CD4-positive, alpha-beta T cell treated with Interleukin-17A for 1 hour (primary cell): ENCODE measurements around the gene CBFA2T2.

Experiments used
- DNase-seq: peaks from one replicate; pipeline ENCODE4 v3.0.0-alpha.2; 2020

CBFA2T2 gene

DNA sequence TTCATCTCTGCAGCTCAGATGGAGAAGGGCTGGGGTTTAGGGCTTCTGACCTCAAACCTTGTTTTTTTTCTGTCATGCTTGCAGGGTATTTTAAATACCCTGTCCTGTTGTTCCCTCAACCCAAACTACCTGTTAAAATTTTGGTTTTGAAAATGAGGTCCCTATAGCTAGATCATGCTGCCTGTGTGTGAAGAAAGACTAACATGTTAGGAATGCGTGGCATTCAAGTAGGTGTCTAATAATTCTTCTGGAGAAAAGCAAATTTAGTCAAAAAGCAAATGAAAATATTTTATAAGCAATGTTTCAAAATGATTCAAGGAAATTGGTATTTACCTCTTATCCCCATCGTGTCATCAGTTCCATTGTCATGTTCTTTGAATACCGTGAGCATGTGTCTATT, 95.1 kb downstream of the CBFA2T2 start:
- DNase-seq: no peak

DNA sequence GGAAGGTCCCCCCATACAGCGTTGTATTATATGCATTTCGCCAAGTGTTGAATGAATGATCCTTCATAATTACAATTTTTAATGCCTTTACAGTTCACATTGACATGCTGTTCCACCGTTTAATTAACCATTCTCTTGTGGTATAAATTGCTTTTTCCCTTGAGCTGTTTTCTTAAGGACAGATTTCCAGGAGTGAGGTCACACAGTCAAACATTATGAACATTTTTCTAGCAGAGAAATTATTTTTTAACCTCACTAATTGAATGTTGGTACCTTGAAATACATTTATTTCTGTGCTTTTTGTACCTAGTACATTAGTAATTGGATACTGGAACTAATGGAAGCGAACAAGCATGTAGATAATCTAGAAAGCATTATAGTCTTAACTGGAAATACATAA, 95.5 kb downstream of the CBFA2T2 start:
- no peak for DNase-seq

DNA sequence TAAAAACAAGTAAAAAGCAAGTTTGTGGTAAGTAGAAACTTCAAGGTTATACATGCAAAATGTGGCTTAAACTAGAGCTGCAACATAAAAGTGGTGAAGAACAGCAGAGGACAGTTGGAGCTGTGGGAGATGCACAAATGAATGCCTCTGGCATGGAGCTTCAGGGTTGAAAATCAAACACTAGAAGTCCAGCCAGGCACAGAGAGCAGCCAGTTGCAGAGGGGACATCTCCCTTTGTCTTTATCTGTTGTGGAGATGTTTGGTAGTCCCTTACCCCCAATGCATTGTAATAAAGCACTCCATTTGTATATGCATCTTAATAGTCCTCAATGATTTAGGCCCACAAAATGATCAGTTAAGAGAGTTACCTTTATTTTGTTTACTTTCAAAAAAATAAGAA, 99.2 kb downstream of the CBFA2T2 start:
- no peak for DNase-seq

DNA sequence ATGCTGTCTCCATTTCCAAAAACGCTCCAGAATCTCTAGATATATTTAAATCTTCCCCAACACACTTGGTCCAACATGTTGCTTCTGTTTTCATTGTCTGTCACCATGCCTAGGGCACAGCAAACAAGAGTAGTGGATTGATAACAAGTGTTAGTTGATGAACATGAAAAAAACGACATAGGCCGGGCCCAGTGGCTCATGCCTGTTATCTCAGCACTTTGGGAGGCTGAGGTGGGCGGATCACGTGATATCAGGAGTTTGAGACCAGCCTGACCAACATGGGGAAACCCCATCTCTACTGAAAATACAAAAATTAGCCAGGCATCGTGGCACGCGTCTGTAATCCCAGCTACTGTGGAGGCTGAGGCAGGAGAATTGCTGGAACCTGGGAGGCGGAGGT, 102.0 kb downstream of the CBFA2T2 start:
- peak; percentile 46 for DNase-seq

DNA sequence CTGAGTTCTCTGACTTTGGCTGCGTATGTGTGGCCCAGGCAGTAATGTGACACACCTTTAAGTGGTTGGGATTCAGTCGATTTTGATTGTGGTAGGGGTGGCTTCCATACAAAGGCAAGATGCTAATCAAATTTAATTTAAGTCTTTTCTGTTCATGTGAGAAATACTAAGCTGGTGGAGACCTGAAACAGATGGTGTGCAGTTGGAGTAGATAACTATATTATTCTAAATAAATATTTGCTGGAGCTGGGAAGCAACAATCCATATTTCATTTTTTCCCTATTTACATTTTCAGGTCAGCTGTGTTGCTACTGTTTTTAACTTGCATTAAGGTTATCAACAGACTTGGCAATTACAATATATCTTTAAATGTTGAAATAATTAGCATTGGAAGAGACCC, 104.8 kb downstream of the CBFA2T2 start:
- DNase-seq: no peak

DNA sequence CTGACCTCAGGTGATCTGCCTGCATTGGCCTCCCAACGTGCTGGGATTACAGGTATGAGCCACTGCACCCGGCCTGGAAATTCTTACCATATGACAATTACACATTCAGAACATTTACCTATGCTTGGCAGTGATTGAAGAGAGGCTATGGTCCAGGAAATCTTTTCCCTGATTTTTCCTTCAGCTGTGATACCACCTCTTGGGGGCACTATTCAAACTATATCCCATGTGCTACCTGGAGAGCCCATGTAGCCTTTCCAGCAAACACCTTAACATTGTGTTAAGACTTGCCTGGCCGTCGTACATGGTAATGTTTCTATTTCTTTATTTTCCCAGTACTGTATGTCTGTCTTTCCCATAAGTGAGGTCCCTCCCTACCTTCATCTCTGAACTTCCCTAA, 110.5 kb downstream of the CBFA2T2 start:
- DNase-seq: no peak

DNA sequence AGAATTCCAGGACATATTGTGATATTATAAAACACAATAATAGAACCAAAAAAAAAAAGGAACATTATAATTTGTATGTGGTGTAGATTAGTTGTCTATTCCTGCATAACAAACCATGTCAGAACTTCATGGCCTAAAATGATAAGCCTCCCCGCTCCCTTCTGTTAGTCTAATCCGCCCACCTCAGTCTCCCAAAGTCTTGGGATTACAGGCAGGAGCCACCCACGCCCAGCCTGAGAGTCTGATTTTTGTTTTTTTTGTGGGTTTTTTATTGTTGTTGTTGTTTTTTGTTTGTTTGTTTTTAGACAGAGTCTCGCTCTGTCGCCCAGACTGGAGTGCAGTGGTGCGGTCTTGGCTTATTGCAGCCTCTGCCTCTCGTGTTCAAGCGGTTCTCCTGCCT, 111.1 kb downstream of the CBFA2T2 start:
- no peak for DNase-seq

DNA sequence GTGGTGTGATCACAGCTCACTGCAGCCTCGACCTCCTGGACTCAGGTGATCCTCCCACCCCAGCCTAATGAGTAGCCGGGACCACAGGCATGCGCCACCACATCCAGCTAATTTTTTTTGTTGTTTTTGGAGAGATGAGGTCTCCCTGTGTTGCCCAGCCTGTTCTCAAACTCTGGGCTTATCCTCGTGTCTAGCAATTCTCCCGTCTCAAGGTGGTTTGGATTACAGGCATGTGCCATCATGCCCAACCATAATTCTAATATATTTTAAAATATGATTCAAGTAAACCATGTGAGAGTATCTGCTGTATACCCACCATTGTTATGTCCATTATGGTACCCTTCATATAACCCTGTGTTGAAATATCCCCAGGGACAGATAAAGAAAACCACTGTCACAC, 112.0 kb downstream of the CBFA2T2 start:
- DNase-seq: no peak

DNA sequence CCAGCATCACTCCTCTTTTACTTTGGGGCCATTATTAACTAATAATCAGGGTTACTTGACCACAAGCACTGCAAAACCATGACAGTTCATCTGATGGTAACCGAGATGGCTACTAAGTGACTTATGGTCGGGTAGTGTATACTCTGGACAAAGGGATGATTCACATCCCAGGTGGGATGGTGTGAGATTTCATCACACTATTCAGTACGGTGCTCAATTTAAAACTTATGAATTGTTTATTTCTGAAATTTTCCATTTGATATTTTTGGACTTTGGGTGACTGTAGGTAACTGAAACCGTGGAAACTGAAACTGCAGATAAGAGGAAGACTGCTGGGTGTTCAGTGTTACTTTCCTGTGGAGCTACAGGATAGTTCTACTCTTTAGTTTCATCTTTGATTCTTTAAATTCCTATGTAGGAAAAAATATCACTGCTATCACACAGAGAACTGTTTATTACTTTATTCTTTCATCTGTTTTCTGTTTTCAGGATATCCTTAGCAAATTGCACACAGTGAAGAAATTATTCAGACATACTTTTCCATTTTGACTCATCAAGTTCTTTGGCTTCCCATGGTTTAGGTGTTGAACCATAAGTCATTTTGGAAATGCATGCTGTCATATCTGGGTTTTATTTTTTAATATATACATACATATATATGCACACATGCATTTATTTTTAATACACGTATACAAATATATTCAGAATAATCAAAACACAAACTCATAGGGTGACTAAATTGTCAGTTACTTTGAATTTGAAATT, 113.1 kb downstream of the CBFA2T2 start:
- no peak for DNase-seq

DNA sequence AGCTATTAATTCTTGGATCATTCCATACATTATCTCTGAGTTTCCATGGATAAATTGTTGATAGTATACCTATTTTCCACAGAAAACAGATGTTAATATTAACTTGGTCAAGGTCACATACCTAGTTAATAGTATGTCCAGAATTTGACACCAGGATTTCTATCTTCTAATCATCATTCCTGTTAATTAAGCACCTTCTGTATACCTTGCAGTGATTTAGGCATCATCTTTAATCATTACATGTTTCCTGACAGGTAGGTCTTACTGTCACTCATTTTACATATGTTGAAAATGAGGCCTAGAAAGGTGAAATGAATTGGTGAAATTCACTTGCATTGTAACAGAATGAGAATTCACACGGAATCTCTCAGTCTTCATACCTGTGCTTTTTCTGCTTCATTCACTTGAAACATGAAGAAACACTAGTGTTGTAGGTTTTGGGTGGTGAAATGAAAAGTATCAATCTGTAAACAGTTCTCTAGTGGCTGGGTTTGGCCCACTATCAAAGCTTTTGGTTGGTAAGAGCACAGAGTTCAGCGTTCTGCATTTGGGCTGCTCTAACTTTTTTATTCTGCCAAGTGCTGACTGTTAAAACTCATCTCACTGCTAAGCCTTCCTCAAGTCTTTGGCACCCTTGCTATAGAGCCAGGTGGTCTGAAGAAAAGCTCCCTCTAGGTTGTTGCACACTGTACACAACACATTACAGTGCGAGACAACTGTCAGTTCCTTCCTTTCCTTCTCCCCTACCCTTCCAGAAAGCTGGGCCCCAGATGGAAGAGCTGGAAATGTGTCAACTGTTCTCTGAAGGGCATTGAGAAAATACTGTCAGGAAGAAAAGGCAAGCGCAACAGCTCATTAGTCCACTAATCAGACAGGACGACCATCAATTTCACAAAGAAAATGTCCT, 114.4 kb downstream of the CBFA2T2 start:
- no peak for DNase-seq

DNA sequence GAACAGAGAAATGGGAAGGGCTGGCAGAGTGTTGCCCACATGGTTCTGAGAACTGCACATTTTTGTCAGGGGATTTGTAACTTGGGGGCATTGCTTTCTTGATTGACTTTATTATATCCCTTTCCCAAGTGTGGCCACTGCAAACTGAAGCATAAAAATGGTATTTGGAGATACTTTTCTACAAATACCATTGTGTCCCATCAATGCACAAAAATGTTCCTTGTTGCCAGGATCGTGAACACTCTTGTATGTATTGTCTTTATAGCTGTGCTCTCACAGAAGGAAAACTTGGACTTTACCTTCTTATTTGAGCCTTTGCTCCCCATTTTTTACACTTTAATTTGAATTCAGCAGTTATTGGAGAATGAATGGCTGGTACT, 115.1 kb downstream of the CBFA2T2 start:
- no peak for DNase-seq

DNA sequence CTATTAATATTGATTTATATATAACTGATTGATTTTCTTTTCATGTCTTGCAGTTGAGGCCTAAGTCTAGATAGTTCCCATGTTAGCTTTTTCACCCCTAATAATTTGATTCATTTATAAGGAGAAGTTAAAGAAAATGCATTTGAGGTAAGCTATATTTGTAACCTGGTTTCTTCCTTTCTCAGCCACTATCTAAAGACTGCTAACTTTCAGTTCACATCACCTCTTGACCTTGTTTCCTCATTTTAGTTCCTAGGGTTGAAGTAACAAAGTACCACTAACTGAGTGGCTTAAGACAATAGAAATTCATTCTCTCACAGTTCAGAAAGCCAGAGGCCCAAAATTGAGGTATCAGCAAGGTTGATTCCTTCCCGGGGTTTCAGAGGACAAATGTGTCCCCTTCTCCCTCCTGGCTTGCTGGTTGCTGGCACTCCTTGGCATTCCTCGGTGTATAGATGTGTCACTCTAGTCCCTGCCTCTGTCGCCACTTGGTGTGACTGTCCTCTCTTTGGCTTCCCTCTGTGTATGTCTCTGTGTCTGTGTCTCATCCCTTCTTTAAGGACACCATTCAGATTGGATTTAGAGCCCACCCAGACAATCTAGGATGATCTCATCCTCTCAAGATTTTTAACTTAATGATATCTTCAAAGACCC, 116.3 kb downstream of the CBFA2T2 start:
- DNase-seq: no peak

DNA sequence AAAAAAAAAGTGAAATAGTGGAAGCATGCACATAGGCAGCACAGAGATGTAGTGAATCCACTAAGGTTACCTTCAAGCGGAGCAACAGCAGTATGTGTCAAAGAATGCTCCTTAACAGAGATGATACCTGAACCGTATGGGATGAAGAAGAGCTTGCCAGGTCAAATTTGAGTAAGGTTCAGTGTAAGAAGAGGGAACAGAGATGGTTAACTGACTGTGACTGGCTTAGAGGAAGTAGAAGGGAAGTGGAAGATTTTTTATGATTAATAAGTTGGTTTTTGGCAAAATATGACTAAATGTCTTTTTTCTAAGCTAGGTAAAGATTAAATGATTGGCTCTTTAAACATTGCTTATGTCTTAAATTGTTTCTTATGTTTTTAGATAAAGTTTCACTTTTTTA, 119.6 kb downstream of the CBFA2T2 start:
- no peak for DNase-seq

DNA sequence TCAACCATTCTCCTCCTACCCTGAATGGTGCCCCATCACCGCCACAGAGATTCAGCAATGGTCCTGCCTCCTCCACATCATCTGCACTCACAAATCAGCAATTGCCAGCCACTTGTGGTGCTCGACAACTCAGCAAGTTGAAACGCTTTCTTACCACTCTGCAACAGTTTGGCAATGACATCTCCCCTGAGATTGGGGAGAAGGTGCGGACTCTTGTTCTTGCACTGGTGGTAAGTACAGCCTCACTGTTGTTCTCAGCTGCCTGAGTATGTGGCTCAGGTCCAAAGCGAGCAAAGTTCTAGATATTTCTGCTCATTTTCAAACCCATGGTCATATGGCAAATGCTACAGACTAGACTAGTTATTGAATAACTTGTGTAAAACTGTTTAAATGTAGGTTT, 121.2 kb downstream of the CBFA2T2 start:
- no peak for DNase-seq

DNA sequence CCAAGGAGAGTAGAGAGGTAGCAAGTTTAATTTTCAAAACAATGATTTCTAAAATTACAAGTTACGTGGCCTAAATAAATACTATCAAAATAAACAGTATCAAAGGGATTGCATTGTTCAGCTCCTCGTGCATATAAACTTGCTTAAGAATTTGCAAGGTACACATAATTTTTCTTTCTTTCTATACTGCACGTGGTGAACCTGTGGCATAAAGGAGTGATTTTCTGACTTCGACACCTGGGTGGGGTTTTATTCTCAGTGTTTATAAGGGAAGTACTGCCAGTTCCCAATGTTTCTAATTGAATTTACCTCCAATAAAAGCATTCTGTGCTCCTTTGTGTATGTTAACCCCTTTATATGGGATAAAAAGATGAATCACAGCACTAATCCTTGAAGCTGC, 122.1 kb downstream of the CBFA2T2 start:
- no peak for DNase-seq

DNA sequence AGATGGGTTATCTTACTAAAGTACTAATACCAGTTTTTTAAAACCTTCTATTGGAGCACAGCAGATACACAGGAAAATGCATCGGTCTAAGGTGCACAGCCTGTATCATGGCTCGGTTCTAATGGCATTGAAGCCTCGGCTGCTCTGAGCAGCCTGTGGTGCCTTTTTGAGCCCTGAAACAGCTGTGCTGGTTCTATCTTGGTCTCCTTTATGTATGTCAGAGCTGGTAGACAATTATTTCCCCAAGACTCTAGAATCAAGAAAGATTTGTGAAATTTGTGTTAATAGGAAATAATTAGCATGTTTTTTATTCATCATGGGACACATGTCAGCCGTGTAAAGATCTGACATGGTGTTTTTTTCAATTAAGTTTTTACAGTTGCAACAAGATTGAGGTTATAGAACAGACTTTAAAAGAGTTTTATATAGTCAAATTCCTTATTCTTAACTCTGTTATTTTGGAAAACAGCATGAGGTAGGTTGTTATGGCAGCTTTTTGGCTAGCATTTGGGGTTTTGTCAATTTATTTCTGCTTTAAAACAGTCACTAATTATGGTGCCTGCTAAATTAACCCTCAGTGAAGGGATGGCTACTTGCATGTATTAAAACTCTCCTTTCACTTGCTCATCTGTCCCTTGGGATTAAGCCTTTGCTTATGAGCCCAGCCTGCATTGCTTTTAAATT, 132.0 kb downstream of the CBFA2T2 start:
- DNase-seq: no peak

DNA sequence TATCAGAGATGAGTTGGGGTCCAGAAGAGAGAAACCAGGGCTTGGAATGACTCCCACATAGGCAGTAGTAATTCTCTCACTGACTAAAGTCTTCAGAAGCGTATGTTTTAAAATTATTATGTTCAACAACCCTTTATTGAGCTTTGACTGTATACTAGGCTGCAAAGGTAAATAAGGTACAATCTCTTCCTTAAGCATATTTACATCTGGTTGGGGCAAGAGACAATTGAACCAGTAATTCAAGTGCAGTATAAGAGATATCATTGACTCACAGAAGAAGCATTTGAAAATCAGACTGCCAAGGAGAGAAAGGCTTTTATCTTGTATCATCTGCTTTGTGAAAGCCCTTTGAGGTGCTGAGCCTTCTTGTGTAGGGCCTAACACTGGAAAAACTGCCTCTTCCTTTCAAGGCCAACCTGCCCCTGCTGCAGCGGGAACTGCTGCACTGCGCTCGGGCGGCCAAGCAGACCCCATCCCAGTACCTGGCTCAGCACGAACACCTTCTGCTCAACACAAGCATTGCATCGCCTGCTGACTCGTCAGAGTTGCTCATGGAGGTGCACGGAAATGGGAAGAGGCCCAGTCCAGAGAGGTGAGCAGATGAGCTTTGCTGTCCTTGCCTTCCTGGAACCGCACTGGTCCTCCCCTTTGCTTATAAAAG, 132.9 kb downstream of the CBFA2T2 start:
- DNase-seq: no peak

DNA sequence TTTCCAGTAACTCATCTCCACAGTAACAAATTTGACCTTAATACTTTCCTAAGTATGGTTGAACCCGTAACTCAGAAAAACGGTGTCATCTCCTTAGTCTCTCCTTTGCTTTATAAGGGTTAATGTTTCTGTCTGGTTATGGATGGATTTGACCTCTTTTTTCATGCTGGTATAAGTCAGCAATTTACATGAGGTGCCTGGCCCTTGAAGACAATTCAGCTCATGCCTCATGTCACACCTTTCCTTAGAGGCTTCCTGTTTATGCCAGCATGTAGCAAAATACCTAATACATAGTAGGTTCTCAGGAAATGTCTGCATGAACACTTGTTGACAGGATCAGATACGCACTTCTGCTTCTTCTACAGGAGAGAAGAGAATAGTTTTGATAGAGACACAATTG, 134.5 kb downstream of the CBFA2T2 start:
- DNase-seq: peak; percentile 43

DNA sequence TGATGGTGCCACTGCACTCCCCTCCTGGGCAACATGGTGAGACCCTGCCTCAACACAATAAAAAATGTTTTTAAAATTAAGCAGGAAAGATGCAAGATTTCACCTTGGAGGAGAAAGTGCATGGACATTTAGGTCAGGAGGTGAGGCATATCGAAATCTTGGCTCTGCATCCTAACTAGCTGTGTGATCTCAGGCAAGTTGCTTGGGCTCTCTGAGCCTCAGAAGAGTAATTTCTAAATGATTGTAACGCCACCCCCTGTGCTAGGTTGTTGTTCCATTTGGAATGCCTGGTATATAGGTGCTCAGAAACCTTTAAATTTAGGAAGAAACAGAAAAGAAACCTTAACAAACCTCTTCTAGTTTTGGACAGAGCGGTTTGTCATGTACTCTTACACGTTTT, 136.3 kb downstream of the CBFA2T2 start:
- no peak for DNase-seq

DNA sequence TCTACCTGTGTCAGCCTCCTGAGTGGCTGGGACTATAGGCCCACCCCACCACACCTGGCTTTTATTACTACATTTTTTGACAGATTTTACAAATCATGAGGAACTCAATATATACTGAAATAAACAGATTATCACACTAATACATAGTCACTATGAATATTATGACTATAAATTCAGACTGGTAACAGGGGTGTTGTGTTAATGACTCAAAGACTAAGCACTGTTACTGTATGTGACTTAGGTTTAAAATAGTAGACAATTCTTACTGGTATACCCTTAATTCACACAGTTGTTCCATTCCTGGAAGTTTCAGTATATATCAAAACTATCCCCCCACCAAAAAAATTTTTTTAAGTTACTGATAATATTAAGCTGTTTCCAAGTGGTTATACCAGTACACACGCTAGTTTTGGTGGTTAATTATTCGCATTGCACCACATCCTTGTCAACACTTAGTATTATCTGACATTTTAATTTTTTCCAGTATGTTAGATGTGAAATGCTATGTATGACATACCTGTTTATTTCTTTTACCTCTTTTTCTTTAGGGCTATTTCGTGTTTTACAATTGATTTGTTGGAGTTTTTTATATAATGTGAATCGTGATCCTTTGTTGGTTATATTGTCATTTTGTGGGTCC, 137.8 kb downstream of the CBFA2T2 start:
- DNase-seq: no peak

DNA sequence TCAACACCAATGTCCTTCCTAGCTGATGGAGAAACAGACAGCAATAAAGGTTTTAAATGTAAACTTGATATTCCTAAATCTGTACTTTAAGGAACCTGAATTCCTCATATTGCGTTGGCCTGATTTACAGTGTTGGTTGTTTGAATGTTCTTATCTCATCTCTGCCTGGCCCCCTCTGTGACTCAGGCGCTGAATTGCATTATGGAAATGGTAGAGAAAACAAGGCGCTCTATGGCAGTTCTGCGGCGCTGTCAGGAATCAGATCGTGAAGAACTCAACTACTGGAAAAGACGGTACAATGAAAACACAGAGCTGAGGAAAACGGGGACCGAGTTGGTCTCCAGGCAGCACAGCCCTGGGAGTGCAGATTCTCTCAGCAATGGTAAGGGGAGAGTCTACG, 139.6 kb downstream of the CBFA2T2 start:
- DNase-seq: no peak

DNA sequence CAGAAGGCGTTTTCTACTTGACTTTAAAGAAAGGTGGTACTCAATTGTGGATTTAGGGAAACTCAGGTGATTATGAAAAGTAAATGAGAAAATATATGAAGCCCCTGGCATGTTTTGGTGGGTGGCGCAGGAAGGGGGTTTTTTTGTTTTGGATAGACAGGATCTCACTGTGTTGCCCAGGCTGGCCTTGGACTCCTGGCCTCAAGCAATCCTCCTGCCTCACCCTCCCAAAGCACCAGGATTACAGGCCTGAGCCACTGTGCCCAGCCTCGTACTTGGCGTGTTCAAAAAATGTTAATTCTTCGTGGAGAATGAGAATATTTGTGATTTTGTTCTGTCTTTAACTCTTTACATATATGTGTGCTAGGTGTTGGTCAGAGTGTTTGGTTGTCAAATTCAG, 140.1 kb downstream of the CBFA2T2 start:
- no peak for DNase-seq
